Measurements from ENCODE around the gene PC.

The PC gene

GRCh38 chr11:66868082-66868725 is 90.0 kb downstream of the PC start:
- no peak for DNase-seq

- DNase-seq, result no peak
Observed at GRCh38 chr11:66867425-66868040, 90.7 kb downstream of the PC start.

GRCh38 chr11:66866511-66866986 is 91.6 kb downstream of the PC start:
- DNase-seq, result no peak

- DNase-seq, result no peak
Observed at GRCh38 chr11:66866007-66866406, 92.2 kb downstream of the PC start.

- no peak for DNase-seq
Observed at GRCh38 chr11:66864924-66865697, 93.1 kb downstream of the PC start.

GRCh38 chr11:66864172-66864901 is 93.8 kb downstream of the PC start:
- no peak for DNase-seq

GRCh38 chr11:66863428-66864125 is 94.6 kb downstream of the PC start:
- DNase-seq, result no peak

GRCh38 chr11:66862559-66863037 is 95.6 kb downstream of the PC start:
- no peak for DNase-seq

GRCh38 chr11:66861774-66862558 is 96.2 kb downstream of the PC start:
- DNase-seq, result no peak

- no peak for DNase-seq
Observed at GRCh38 chr11:66861038-66861773, 97.0 kb downstream of the PC start.

GRCh38 chr11:66860449-66860831 is 97.7 kb downstream of the PC start:
- no peak for DNase-seq

GRCh38 chr11:66859686-66860448 is 98.3 kb downstream of the PC start:
- no peak for DNase-seq

- no peak for DNase-seq
Observed at GRCh38 chr11:66858939-66859685, 99.1 kb downstream of the PC start.

- DNase-seq, result no peak
Observed at GRCh38 chr11:66858186-66858938, 99.8 kb downstream of the PC start.

GRCh38 chr11:66857927-66858185 is 100.3 kb downstream of the PC start:
- DNase-seq, result no peak

GRCh38 chr11:66857234-66857926 is 100.8 kb downstream of the PC start:
- peak in 1 of 56 donors; percentile 7 for DNase-seq

Measured in amygdala (tissue), 56 donors.